Adrenal gland (tissue), 5 donors: Measurements from ENCODE around the gene RNASEL.

Experiments used
- POLR2A ChIP-seq, 2 donors: fragments of 450-650 bp; IDR thresholded peaks; one replicate each; pipeline ENCODE4 v1.6.1; 2017; ENCODE audit warnings: antibody characterized with exemption in 2 of 2, mild to moderate bottlenecking in 2 of 2, moderate library complexity in 1 of 2
- TF ChIP-seq, protein P1 (sequence below), 6 experiments: fragments of 450-650 bp in 4 of 6; fragments of 200-600 bp in 2 of 6; sonication (generic) in 1 of 6; IDR thresholded peaks; 1 replicate in 5 of 6; 2 replicates in 1 of 6; pipeline versions ENCODE4 v1.5.1 to v1.8.0; 2016 to 2021; ENCODE audit warnings: antibody characterized with exemption in 6 of 6, mild to moderate bottlenecking in 2 of 6, moderate library complexity in 1 of 6
- donor health status: DM: no; HTN: no; CAD: no.

DNA sequence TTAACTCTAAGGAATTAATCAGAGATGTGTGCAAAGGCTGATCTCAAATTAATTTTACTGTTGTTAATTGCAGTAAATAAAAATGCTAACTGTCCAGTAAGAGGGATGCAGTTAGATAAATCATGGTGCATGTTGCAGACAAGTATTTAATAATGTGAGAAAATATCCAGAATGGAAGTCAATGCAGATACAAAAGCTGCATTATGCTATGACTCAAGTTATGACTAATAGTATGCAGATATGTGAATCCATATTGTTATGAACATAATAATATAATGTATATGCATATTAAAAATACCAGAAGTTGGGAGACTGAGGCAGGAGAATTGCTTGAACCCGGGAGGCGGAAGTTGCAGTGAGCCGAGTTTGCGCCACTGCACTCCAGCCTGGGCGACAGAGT, 21.4 kb downstream of the RNASEL start:
- TF ChIP-seq, protein P1, sequence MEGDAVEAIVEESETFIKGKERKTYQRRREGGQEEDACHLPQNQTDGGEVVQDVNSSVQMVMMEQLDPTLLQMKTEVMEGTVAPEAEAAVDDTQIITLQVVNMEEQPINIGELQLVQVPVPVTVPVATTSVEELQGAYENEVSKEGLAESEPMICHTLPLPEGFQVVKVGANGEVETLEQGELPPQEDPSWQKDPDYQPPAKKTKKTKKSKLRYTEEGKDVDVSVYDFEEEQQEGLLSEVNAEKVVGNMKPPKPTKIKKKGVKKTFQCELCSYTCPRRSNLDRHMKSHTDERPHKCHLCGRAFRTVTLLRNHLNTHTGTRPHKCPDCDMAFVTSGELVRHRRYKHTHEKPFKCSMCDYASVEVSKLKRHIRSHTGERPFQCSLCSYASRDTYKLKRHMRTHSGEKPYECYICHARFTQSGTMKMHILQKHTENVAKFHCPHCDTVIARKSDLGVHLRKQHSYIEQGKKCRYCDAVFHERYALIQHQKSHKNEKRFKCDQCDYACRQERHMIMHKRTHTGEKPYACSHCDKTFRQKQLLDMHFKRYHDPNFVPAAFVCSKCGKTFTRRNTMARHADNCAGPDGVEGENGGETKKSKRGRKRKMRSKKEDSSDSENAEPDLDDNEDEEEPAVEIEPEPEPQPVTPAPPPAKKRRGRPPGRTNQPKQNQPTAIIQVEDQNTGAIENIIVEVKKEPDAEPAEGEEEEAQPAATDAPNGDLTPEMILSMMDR (IDR thresholded peaks at IDR 0.05) = no peak
- no peak for TF ChIP-seq POLR2A (IDR thresholded peaks at IDR 0.05)
